ENCODE data around the gene KRTAP12-3. TPM values are rescaled to one million over a fixed set of nuclear protein-coding genes. Genes with fewer than 3 reads are reported as not detected.

Gene KRTAP12-3
- total and polyA plus RNA-seq, 10 donors = not detected

DNA sequence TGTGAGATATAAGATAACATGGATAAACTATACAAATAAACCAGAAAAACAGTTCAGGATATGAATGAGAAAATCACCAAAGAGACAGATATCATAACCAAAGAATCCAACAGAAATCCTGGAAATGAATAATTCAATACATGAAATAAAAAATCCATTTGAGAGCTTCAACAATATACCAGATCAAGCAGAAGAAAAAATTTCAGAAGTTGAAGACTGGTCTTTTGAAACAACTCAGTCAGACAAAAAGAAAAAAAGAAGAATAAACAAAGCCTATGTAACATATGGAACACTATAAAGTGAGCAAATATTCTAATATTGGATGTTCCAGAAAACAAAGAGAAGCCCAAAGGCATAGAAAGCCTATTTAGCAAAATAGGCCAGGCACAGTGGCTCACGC lies 14.2 kb downstream of the KRTAP12-3 start:
- H3K9me3 ChIP-seq = peaks cover 3 to 56% (median 41%) of the 10 kb centered on the region in 8 donors
- no peaks in the 10 kb centered on the region for H3K36me3 ChIP-seq
- TF ChIP-seq, protein P1, sequence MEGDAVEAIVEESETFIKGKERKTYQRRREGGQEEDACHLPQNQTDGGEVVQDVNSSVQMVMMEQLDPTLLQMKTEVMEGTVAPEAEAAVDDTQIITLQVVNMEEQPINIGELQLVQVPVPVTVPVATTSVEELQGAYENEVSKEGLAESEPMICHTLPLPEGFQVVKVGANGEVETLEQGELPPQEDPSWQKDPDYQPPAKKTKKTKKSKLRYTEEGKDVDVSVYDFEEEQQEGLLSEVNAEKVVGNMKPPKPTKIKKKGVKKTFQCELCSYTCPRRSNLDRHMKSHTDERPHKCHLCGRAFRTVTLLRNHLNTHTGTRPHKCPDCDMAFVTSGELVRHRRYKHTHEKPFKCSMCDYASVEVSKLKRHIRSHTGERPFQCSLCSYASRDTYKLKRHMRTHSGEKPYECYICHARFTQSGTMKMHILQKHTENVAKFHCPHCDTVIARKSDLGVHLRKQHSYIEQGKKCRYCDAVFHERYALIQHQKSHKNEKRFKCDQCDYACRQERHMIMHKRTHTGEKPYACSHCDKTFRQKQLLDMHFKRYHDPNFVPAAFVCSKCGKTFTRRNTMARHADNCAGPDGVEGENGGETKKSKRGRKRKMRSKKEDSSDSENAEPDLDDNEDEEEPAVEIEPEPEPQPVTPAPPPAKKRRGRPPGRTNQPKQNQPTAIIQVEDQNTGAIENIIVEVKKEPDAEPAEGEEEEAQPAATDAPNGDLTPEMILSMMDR (IDR thresholded peaks at IDR 0.05 in 8 of 11, conservative IDR thresholded peaks at IDR 0.05 in 3 of 11) = no peak
- TF ChIP-seq POLR2AphosphoS5 (IDR thresholded peaks at IDR 0.05) (no peak), POLR2A (IDR thresholded peaks at IDR 0.05) (no peak)
- H3K27me3 ChIP-seq (replicated peaks in 1 of 7) = peaks cover 0 to 6% (median 0%) of the 10 kb centered on the region in 7 donors
- H3K27ac ChIP-seq = no peak overlapping the region
- H3K4me1 ChIP-seq = no peaks in the 10 kb centered on the region
- intact Hi-C loops (cut with DNase I; ENCODE audit: low total_unique reads) = no loop called here
- no peak overlapping the region for H3K4me3 ChIP-seq
- no peak for DNase-seq
- 79 to 100% (median 91%) methylated on average over 1 of the region's 1 CpG for WGBS, 5 donors

DNA sequence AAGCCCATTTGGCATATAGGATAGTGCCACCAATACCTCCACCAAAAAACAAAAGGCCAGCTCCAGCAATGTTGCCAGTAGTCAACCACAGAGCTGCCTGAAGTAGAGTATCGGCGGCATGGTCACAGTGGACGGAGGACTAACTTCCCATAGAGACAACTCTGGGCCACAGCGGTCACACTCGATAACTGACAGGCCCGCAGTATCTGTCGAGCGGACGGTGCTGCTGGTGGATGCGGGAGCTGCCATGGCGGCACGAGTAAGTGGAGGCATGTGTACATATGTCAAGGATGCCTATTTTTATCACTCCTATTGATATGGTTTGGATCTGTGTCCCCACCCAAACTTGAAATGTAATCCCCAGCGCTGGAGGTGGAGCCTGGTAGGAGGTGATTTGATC lies 20.1 kb downstream of the KRTAP12-3 start:
- Histone ChIP-seq H3K4me3 (no peak overlapping the region), H3K36me3 (no peaks in the 10 kb centered on the region), H3K27ac (no peak overlapping the region), H3K27me3 (replicated peaks in 1 of 7) (peaks cover 0 to 5% (median 0%) of the 10 kb centered on the region in 7 donors), H3K4me1 (no peaks in the 10 kb centered on the region), H3K9me3 (peaks cover 0 to 15% (median 12%) of the 10 kb centered on the region in 8 donors)
- intact Hi-C loops (cut with DNase I; ENCODE audit: low total_unique reads) = no loop called here
- TF ChIP-seq POLR2A (IDR thresholded peaks at IDR 0.05) = no peak
- TF ChIP-seq, protein P1 (IDR thresholded peaks at IDR 0.05 in 8 of 11, conservative IDR thresholded peaks at IDR 0.05 in 3 of 11) = no peak
- TF ChIP-seq POLR2AphosphoS5 (IDR thresholded peaks at IDR 0.05) = no peak
- DNase-seq = no peak
- 91 to 98% (median 93%) methylated on average over 9 to 13 of the region's 13 CpGs for WGBS, 5 donors

DNA sequence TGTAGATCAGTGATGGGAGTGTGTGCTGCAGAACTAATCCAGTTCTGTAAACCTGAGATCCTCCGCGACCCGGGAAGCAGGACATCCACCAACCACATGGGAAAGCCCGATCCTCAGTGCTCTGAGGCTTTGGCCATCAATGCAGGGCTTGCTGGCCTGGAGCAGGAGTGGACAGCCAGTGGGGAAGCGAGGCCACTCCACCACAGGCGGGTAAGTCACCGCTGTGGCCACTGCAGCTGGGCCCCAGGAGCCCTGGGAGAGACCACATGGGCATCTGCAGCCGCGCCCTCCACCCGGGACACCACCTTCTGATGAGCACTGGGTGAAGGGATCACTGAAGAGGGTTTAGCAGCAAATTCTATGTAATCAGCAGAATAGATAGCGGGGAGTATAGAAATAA lies 23.4 kb downstream of the KRTAP12-3 start:
- TF ChIP-seq POLR2A (IDR thresholded peaks at IDR 0.05) (no peak), POLR2AphosphoS5 (IDR thresholded peaks at IDR 0.05) (no peak)
- TF ChIP-seq, protein P1 (IDR thresholded peaks at IDR 0.05 in 8 of 11, conservative IDR thresholded peaks at IDR 0.05 in 3 of 11) = no peak
- WGBS, 5 donors = 66 to 84% (median 74%) methylated on average over 11 of the region's 11 CpGs
- no peak for DNase-seq

DNA sequence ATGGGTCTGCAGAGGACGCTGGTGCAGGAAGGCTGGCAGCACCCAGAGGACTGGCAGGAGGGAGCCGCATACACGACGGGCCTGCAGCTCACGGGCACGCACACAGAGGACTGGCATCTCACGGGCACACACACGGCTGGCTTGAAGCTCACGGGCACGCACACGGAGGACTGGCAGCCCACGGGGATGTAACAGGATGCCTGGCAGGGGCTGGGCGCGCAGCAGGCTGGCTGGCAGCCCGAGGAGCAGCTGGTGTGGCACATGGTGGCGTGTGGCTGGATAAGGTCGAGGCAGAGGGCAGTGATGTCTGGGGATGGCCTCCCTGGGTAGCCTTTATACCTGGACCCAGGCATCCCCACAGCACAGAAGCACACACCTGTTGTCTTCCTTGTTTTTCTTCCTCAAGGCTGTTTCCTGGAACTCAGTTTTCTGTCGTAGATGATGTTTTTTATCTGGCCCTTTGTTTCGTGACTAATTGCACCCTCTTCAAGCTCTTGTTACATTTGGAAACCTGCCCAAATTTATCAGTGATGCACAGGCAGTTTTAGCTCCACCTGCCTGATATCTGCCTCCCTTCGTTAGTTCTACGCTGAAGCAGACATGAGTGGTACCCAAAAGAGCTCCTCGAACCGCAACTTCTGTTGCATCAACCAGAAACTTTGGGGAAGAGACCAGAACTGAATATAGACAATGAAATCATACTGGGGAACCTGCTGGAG lies 24.3 kb downstream of the KRTAP12-3 start, which contains the start of gene KRTAP12-1:
Gene KRTAP12-1 (minus strand): TSS at position 303 of the 719 bp plus-strand sequence. CDS start 40 bp downstream, at position 263.
- intact Hi-C loops (cut with DNase I; ENCODE audit: low total_unique reads) = no loop called here
- Histone ChIP-seq H3K27me3 (replicated peaks in 1 of 7) (peaks cover 0 to 14% (median 0%) of the 10 kb centered on the region in 7 donors), H3K4me1 (no peaks in the 10 kb centered on the region), H3K9me3 (no peaks in the 10 kb centered on the region), H3K4me3 (no peak within 1 kb of the TSS), H3K27ac (no peak within 1 kb of the TSS), H3K36me3 (no peaks in the 10 kb centered on the region)
- TF ChIP-seq POLR2A (IDR thresholded peaks at IDR 0.05) = no peak
- TF ChIP-seq, protein P1 (IDR thresholded peaks at IDR 0.05 in 8 of 11, conservative IDR thresholded peaks at IDR 0.05 in 3 of 11) = no peak
- TF ChIP-seq POLR2AphosphoS5 (IDR thresholded peaks at IDR 0.05) = no peak
- 71 to 82% (median 78%) methylated on average over 18 to 23 of the region's 23 CpGs for WGBS, 5 donors
- no peak for DNase-seq

More for the DNA sequence above, 23.4 kb downstream of the KRTAP12-3 start:
- H3K9me3 ChIP-seq = no peaks in the 10 kb centered on the region
- no peak overlapping the region for H3K4me3 ChIP-seq
- no peak overlapping the region for H3K27ac ChIP-seq
- H3K27me3 ChIP-seq (replicated peaks in 1 of 7) = peaks cover 0 to 6% (median 0%) of the 10 kb centered on the region in 7 donors
- H3K4me1 ChIP-seq = no peaks in the 10 kb centered on the region
- no peaks in the 10 kb centered on the region for H3K36me3 ChIP-seq
- intact Hi-C loops (cut with DNase I; ENCODE audit: low total_unique reads) = no loop called here
